Keratinocyte (primary cell): ENCODE measurements around the gene GSTM2. TPM values are rescaled to one million over a fixed set of nuclear protein-coding genes. Genes with fewer than 3 reads are reported as not detected.
A peak's percentile ranks its signal among the peaks of the same experiment; 100 is the strongest.

Experiments used
- DNase-seq: peaks from one replicate; pipeline ENCODE4 v3.0.0-alpha.2; 2011; ENCODE audit warnings: low read depth, missing footprints, low spot score
- FAIRE-seq: peaks from 2 replicates; lab custom pipeline; 2011; peaks lifted over from hg19 to GRCh38; lab: Jason Lieb, UNC
- H2AFZ ChIP-seq: 2 replicates; pipeline ENCODE4 v1.6.0; 2012; ENCODE audit warnings: low read length, control low read depth, inconsistent platforms; ENCODE audit not compliant: control insufficient read depth
- H3K27ac ChIP-seq: 2 replicates; pipeline ENCODE4 v1.5.1; 2011; ENCODE audit warnings: low read length; ENCODE audit not compliant: control insufficient read depth, insufficient read depth
- H3K27me3 ChIP-seq: 3 replicates; pipeline ENCODE4 v1.6.0; 2011; ENCODE audit warnings: low read length; ENCODE audit not compliant: control insufficient read depth, insufficient read depth; ENCODE audit errors: extremely low read depth
- H3K36me3 ChIP-seq, 2 experiments: 2 replicates in 1 of 2; 3 replicates in 1 of 2; pipeline ENCODE4 v1.5.1; 2011; ENCODE audit warnings: low read length in 2 of 2, mild to moderate bottlenecking in 1 of 2; ENCODE audit not compliant: control insufficient read depth in 2 of 2, insufficient read depth in 2 of 2; ENCODE audit errors: extremely low read depth in 1 of 2
- H3K4me1 ChIP-seq: 3 replicates; pipeline ENCODE4 v1.5.1; 2011; ENCODE audit warnings: low read length; ENCODE audit not compliant: control insufficient read depth, insufficient read depth; ENCODE audit errors: extremely low read depth
- H3K4me2 ChIP-seq: 3 replicates; pipeline ENCODE4 v1.6.0; 2011; ENCODE audit warnings: low read depth, low read length; ENCODE audit not compliant: control insufficient read depth, insufficient read depth; ENCODE audit errors: extremely low read depth
- H3K4me3 ChIP-seq, 3 experiments: fragments of 200-600 bp in 1 of 3; sonication (generic) in 1 of 3; 2 replicates in 2 of 3; 3 replicates in 1 of 3; pipeline ENCODE4 v1.5.1; 2011 to 2016; ENCODE audit warnings: low read length in 3 of 3, mild to moderate bottlenecking in 3 of 3, control low read depth in 2 of 3, inconsistent platforms in 1 of 3, low read depth in 1 of 3, mixed read lengths in 1 of 3, mixed run types in 1 of 3, moderate library complexity in 1 of 3; ENCODE audit not compliant: control insufficient read depth in 2 of 3, insufficient read depth in 2 of 3; ENCODE audit errors: extremely low read depth in 1 of 3
- H3K79me2 ChIP-seq: 2 replicates; pipeline ENCODE4 v1.6.0; 2012; ENCODE audit warnings: low read length; ENCODE audit not compliant: control insufficient read depth, insufficient read depth
- H3K9ac ChIP-seq: 3 replicates; pipeline ENCODE4 v1.6.0; 2011; ENCODE audit warnings: low read length; ENCODE audit not compliant: control insufficient read depth, insufficient read depth; ENCODE audit errors: extremely low read depth
- H3K9me1 ChIP-seq: 3 replicates; pipeline ENCODE4 v1.6.0; 2011; ENCODE audit warnings: low read length; ENCODE audit not compliant: control insufficient read depth, insufficient read depth; ENCODE audit errors: extremely low read depth
- H3K9me3 ChIP-seq: 2 replicates; pipeline ENCODE4 v1.5.1; 2012; ENCODE audit warnings: low read depth, low read length; ENCODE audit not compliant: control insufficient read depth
- H4K20me1 ChIP-seq: 3 replicates; pipeline ENCODE4 v1.6.0; 2011; ENCODE audit warnings: low read length; ENCODE audit not compliant: control insufficient read depth, insufficient read depth; ENCODE audit errors: extremely low read depth
- CTCF ChIP-seq, 3 experiments: IDR thresholded peaks in 1 of 3; conservative IDR thresholded peaks in 1 of 3; optimal IDR thresholded peaks in 1 of 3; 2 replicates in 2 of 3; 3 replicates in 1 of 3; pipeline versions ENCODE3 to v1.5.1; 2011; ENCODE audit warnings: low read length in 3 of 3, mild to moderate bottlenecking in 3 of 3, moderate library complexity in 2 of 3, control low read depth in 1 of 3, inconsistent platforms in 1 of 3; ENCODE audit not compliant: insufficient read depth in 2 of 3; ENCODE audit errors: extremely low read depth in 1 of 3
- EZH2 ChIP-seq: IDR thresholded peaks from one replicate; pipeline ENCODE4 v1.6.1; 2012; ENCODE audit warnings: inconsistent platforms, mild to moderate bottlenecking, low read length, moderate library complexity
- dilution Hi-C: fragments of 300-500 bp; cut with MboI; formaldehyde crosslinking; loops from one replicate; pipeline ENCODE4 v1.7.0; 2020; ENCODE audit warnings: low sequenced_read_pairs; ENCODE audit not compliant: extremely low pct_ligation_motif_present
- polyA plus RNA-seq, 5 experiments: library from polyadenylated mRNA; depleted of rRNA in 3 of 5; stranded (reverse) in 3 of 5; stranded (forward) in 1 of 5; unstranded in 1 of 5; fragments of >200 nt; gene quantifications; 1 replicate in 1 of 5; 2 replicates in 3 of 5; 3 replicates in 1 of 5; pipeline versions ENCODE4 v1.2.1 to v1.2.3, GENCODE V29; 2011 to 2012; ENCODE audit warnings: missing spikeins in 2 of 5, low read depth in 1 of 5, low replicate concordance in 1 of 5

Gene GSTM2
- polyA plus RNA-seq, 1 donor (not counting 4 experiments of a cell fraction or from before 2014, with no cell fraction given), result 11.1 TPM

DNA sequence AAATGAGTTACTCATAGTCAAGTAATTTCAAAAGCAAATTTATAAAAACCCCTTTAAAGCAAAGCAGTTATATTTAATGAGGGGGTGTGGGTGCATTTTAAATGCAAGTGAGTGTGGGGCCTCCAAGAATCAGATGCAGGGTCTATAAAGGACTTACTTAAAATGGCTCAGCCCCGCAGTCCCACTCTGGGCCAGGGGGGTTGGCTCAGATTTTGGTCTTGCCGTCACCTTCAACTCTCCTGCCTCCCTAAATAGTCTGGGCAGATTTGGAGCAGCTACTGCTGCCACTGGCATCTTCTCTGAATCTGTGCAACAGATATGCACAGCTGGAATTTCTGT is 32.0 kb upstream of the GSTM2 start:
- DNase-seq (no peak), FAIRE-seq (no peak)
- Histone ChIP-seq H3K9me3 (no peaks in the 10 kb centered on the region), H2AFZ (no peak overlapping the region), H3K36me3 (peaks cover 0 to 9% of the 10 kb centered on the region in 2 experiments), H3K4me1 (no peaks in the 10 kb centered on the region), H4K20me1 (no peaks in the 10 kb centered on the region), H3K9me1 (no peaks in the 10 kb centered on the region), H3K27ac (no peak overlapping the region), H3K4me3 (no peak overlapping the region), H3K4me2 (no peak overlapping the region), H3K9ac (no peak overlapping the region), H3K27me3 (no peaks in the 10 kb centered on the region), H3K79me2 (no peaks in the 10 kb centered on the region)
- no peak for TF ChIP-seq EZH2
- TF ChIP-seq CTCF (optimal IDR thresholded peaks at IDR 0.05 in 1 of 3, IDR thresholded peaks at IDR 0.05 in 1 of 3, conservative IDR thresholded peaks at IDR 0.05 in 1 of 3; ENCODE audit: extremely low read depth in 1 of 3, insufficient read depth in 2 of 3, low read length in 3 of 3), result no peak
- dilution Hi-C loops, result no loop called here

GRCh38 chr1:109636201-109636952 is 31.5 kb upstream of the GSTM2 start:
- TF ChIP-seq EZH2, result no peak
- TF ChIP-seq CTCF (optimal IDR thresholded peaks at IDR 0.05 in 1 of 3, IDR thresholded peaks at IDR 0.05 in 1 of 3, conservative IDR thresholded peaks at IDR 0.05 in 1 of 3; ENCODE audit: extremely low read depth in 1 of 3, insufficient read depth in 2 of 3, low read length in 3 of 3), result no peak
- Histone ChIP-seq H3K4me3 (no peak overlapping the region), H3K27me3 (no peaks in the 10 kb centered on the region), H3K9me3 (no peaks in the 10 kb centered on the region), H3K4me2 (no peak overlapping the region), H3K9me1 (no peaks in the 10 kb centered on the region), H3K4me1 (no peaks in the 10 kb centered on the region), H4K20me1 (no peaks in the 10 kb centered on the region), H3K27ac (no peak overlapping the region), H3K9ac (no peak overlapping the region), H3K36me3 (peaks cover 0 to 6% of the 10 kb centered on the region in 2 experiments), H2AFZ (no peak overlapping the region), H3K79me2 (no peaks in the 10 kb centered on the region)
- DNase-seq (no peak), FAIRE-seq (peak; percentile 32)
- dilution Hi-C loops, result no loop called here
